ENCODE measurements around the gene CTDSP2.

The CTDSP2 gene

GRCh38 chr12:57846577-57847319 is at the start of gene CTDSP2:
Gene CTDSP2, minus strand, starts transcription at chr12:57846729. Its CDS starts 294 bp downstream, at chr12:57846435.
- Mint-ChIP-seq H3K9me3 (no peaks in the 10 kb centered on the region), H3K27me3 (peaks cover 8 to 10% of the 10 kb centered on the region in 2 donors), H3K4me3 (peak within 1 kb of the TSS; percentile 87 to 90), H3K36me3 (no peaks in the 10 kb centered on the region), H3K27ac (peak within 1 kb of the TSS; percentile 83), H3K4me1 (peaks cover 38 to 57% of the 10 kb centered on the region in 2 donors)
- ATAC-seq (replicated peaks) (peak; percentile 38 to 56), DNase-seq (peak; percentile 85)

GRCh38 chr12:57896115-57896433 is 49.5 kb upstream of the CTDSP2 start:
- Mint-ChIP-seq H3K27ac (no peak overlapping the region), H3K4me3 (peak overlapping the region; percentile 60 to 61), H3K36me3 (no peaks in the 10 kb centered on the region), H3K4me1 (peaks cover 52 to 60% of the 10 kb centered on the region in 2 donors), H3K9me3 (no peaks in the 10 kb centered on the region), H3K27me3 (peaks cover 0 to 6% of the 10 kb centered on the region in 2 donors)
- no peak for DNase-seq
- no peak for ATAC-seq (replicated peaks)

- Mint-ChIP-seq H3K4me1 (peaks cover 52 to 60% of the 10 kb centered on the region in 2 donors), H3K4me3 (peak overlapping the region in 1 of 2 donors; percentile 61), H3K36me3 (no peaks in the 10 kb centered on the region), H3K27ac (no peak overlapping the region), H3K27me3 (peaks cover 0 to 6% of the 10 kb centered on the region in 2 donors), H3K9me3 (no peaks in the 10 kb centered on the region)
- no peak for ATAC-seq (replicated peaks)
- no peak for DNase-seq
Observed at GRCh38 chr12:57895389-57896114, 49.0 kb upstream of the CTDSP2 start.

- Mint-ChIP-seq H3K27ac (peak overlapping the region; percentile 92), H3K36me3 (no peaks in the 10 kb centered on the region), H3K4me1 (peaks cover 53 to 60% of the 10 kb centered on the region in 2 donors), H3K4me3 (no peak overlapping the region), H3K27me3 (peaks cover 0 to 9% of the 10 kb centered on the region in 2 donors), H3K9me3 (no peaks in the 10 kb centered on the region)
- ATAC-seq (replicated peaks) (no peak), DNase-seq (no peak)
Observed at GRCh38 chr12:57894399-57895292, 48.1 kb upstream of the CTDSP2 start.

- Mint-ChIP-seq H3K9me3 (no peaks in the 10 kb centered on the region), H3K27me3 (peaks cover 0 to 11% of the 10 kb centered on the region in 2 donors), H3K4me3 (no peak overlapping the region), H3K36me3 (no peaks in the 10 kb centered on the region), H3K4me1 (peaks cover 48 to 52% of the 10 kb centered on the region in 2 donors), H3K27ac (no peak overlapping the region)
- DNase-seq (no peak), ATAC-seq (replicated peaks) (no peak)
Observed at GRCh38 chr12:57893431-57894353, 47.2 kb upstream of the CTDSP2 start.

GRCh38 chr12:57892232-57892972 is 45.9 kb upstream of the CTDSP2 start:
- Mint-ChIP-seq H3K27me3 (peaks cover 0 to 11% of the 10 kb centered on the region in 2 donors), H3K36me3 (no peaks in the 10 kb centered on the region), H3K9me3 (no peaks in the 10 kb centered on the region), H3K27ac (peak overlapping the region; percentile 4), H3K4me3 (no peak overlapping the region), H3K4me1 (peaks cover 38 to 39% of the 10 kb centered on the region in 2 donors)
- ATAC-seq (replicated peaks) (no peak), DNase-seq (no peak)

GRCh38 chr12:57891542-57892228 is 45.2 kb upstream of the CTDSP2 start:
- no peak overlapping the region for H3K27ac Mint-ChIP-seq
- DNase-seq, result no peak
- H3K4me1 Mint-ChIP-seq, result peaks cover 31 to 32% of the 10 kb centered on the region in 2 donors
- no peak overlapping the region for H3K4me3 Mint-ChIP-seq
- no peak for ATAC-seq (replicated peaks)
- H3K9me3 Mint-ChIP-seq, result no peaks in the 10 kb centered on the region
- peaks cover 0 to 11% of the 10 kb centered on the region in 2 donors for H3K27me3 Mint-ChIP-seq
- no peaks in the 10 kb centered on the region for H3K36me3 Mint-ChIP-seq

- ATAC-seq (replicated peaks), result no peak
Observed at GRCh38 chr12:57890191-57891115, 43.9 kb upstream of the CTDSP2 start.

GRCh38 chr12:57889500-57889989 is 43.0 kb upstream of the CTDSP2 start:
- Mint-ChIP-seq H3K4me3 (no peak overlapping the region), H3K27me3 (peaks cover 0 to 11% of the 10 kb centered on the region in 2 donors), H3K27ac (no peak overlapping the region), H3K9me3 (no peaks in the 10 kb centered on the region), H3K36me3 (no peaks in the 10 kb centered on the region), H3K4me1 (peaks cover 11 to 16% of the 10 kb centered on the region in 2 donors)
- no peak for ATAC-seq (replicated peaks)
- no peak for DNase-seq

More at GRCh38 chr12:57890191-57891115, 43.9 kb upstream of the CTDSP2 start:
- DNase-seq, result no peak
- Mint-ChIP-seq H3K36me3 (no peaks in the 10 kb centered on the region), H3K27ac (no peak overlapping the region), H3K4me1 (peaks cover 20 to 24% of the 10 kb centered on the region in 2 donors), H3K9me3 (no peaks in the 10 kb centered on the region), H3K4me3 (no peak overlapping the region), H3K27me3 (peaks cover 0 to 11% of the 10 kb centered on the region in 2 donors)

- H3K4me3 Mint-ChIP-seq, result no peak overlapping the region
- H3K4me1 Mint-ChIP-seq, result peaks cover 1 to 9% of the 10 kb centered on the region in 2 donors
- peaks cover 3 to 4% of the 10 kb centered on the region in 2 donors for H3K9me3 Mint-ChIP-seq
- DNase-seq, result no peak
- peak; percentile 41 to 57 for ATAC-seq (replicated peaks)
- peaks cover 4% of the 10 kb centered on the region in 2 donors for H3K36me3 Mint-ChIP-seq
- H3K27me3 Mint-ChIP-seq, result peaks cover 0 to 11% of the 10 kb centered on the region in 2 donors
- no peak overlapping the region for H3K27ac Mint-ChIP-seq
Observed at GRCh38 chr12:57888409-57889157, 42.1 kb upstream of the CTDSP2 start.
